ENCODE results near the gene TMEM30A.
A peak's percentile ranks its signal among the peaks of the same experiment; 100 is the strongest.

Gene TMEM30A

DNA sequence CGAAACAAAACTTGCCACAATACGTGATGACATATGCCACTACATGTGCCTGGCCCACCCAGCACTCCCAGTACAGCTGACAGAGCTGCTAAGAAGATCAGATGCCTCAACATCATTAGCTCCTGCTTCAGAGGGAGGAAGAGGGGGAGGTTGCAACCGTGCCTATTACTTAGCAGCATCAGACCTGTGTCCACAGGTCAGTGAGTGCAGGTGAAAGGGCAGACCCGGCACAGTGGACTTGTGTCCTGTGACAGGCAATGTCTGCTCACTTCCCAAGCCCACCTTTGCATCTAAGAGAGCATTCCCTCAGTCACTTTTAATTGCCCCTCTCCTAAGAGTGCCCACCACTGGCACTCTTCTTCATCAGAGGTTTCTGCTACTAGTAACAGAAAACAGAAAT lies 69.3 kb downstream of the TMEM30A start:
- no peak for DNase-seq (ENCODE audit: low read depth, low spot score)

DNA sequence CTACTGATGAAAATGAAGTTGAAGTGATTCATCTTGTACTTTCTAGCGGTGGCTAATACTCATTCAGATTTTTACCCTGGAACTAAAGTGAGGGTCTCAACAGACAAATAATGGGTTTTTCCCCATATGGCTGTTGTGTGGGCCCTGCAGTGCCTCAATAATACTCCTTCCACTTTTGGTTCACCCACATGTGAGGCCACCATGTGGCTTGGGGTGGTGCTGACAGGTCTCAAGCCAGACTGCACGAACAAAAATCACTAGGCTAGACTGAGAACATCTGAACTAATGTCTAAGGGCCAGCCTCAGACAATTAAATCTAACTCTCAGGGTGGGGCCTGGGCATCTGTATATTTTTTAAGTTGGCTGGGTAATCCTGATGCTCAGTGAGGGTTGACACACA lies 70.9 kb downstream of the TMEM30A start:
- no peak for DNase-seq (ENCODE audit: low read depth, low spot score)

DNA sequence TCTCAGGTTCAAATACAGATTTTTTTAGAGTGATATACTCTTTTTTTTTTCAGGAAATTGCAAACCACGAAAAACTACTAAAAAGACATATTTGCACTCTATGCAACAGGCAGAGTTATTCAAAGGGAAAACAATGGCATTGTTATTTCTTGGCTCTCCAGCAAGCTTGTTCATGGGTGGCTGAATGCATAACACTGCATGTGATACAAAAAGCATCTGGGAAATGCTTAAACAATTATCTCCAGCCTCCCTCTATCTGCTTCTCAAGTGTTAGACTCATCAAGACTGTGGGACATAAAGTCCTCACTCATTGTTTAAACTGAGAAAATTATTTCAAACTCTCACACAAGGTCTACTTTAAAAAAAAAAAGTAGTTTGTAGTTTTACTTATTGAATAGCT lies 71.5 kb downstream of the TMEM30A start:
- no peak for DNase-seq (ENCODE audit: low read depth, low spot score)

- DNase-seq (ENCODE audit: low read depth, low spot score), result no peak
Measured at GRCh38 chr6:75211920-75212590, 72.5 kb downstream of the TMEM30A start.

GRCh38 chr6:75210885-75211739 lies 73.5 kb downstream of the TMEM30A start:
- DNase-seq (ENCODE audit: low read depth, low spot score), result no peak

GRCh38 chr6:75209184-75209723 lies 75.3 kb downstream of the TMEM30A start:
- DNase-seq (ENCODE audit: low read depth, low spot score), result no peak

DNA sequence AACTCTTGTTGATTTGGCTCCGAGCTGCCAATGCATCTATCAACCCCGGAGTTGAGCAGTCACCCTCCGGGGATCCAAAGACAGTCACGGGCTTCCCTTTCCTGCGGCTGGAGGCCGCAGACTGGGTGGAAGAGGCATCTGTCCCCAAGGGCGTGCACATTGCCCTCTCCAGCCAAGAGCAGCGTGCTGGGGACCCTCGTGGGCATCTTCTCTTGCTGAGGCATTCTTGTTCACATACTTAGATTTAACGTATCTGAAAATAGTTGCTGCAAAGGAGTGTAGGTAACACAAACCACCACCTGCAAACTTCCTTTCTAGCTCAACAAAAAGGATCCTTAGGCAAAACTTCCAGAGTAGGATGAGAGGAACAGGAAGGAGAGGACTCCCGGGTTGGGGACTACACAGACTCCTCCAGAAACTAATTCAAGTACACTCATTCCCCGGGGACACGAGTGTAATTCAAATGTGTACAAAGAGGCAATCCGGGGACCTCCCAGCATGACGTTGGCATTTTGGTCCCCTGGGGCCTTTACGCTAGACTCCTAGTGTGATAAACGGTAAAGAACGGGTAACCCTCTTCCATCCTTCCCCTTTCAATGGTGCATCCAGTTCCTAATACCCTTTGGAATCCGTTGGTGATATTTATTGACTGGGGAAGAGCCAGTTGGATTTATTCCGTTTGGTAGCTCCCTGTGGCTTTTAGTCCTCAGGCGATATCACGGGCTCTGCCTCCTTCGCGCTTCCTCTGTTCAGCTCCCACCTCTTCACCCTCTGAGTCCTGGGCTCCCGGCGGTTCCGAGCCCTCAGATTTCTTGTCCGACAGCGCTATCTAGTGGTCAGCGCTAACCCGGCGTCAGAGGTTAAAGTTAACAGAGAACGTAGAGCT lies 76.1 kb downstream of the TMEM30A start:
- peak; percentile 73 for DNase-seq (ENCODE audit: low read depth, low spot score)

GRCh38 chr6:75206576-75207342 lies 77.8 kb downstream of the TMEM30A start:
- no peak for DNase-seq (ENCODE audit: low read depth, low spot score)

- no peak for DNase-seq (ENCODE audit: low read depth, low spot score)
Measured at GRCh38 chr6:75205776-75206575, 78.6 kb downstream of the TMEM30A start, which contains the start of gene COL12A1. Gene COL12A1, minus strand, starts transcription at chr6:75206053. Its CDS starts 3,261 bp downstream, at chr6:75202792.

- DNase-seq (ENCODE audit: low read depth, low spot score), result no peak
Measured at GRCh38 chr6:75204959-75205775, 79.4 kb downstream of the TMEM30A start.

GRCh38 chr6:75204217-75204958 lies 80.2 kb downstream of the TMEM30A start:
- DNase-seq (ENCODE audit: low read depth, low spot score), result no peak

DNA sequence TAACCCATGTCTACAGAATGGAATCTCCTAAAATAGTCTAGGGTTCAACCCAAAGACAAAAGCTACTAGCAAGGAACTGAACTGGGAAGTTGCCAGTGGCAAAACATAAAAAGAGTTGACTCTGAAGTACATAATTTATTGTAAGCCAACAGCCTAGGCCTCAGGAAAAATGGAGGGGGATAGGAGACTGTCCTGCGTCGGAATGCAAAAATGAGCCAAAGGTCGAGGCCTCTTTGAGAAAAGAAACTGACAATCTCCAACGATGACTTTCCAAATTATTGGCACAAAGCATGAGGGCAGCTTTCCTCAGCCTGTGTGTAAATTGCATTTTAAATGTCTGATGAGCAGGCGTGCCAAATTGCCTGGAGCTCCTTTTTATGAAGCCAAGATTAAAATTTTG lies 80.9 kb downstream of the TMEM30A start:
- DNase-seq (ENCODE audit: low read depth, low spot score), result no peak

Data from activated naive CD8-positive, alpha-beta T cell treated with anti-CD3 and anti-CD28 coated beads, Interleukin-2, amount 50 U/mL, for 16 hours (primary cell).